ENCODE results near the gene COQ10A. TPM values are rescaled to one million over a fixed set of nuclear protein-coding genes. Genes with fewer than 3 reads are reported as not detected.

The COQ10A gene
- total and polyA plus RNA-seq, 10 of the 15 experiments (the other 5 are each of a cell fraction or from before 2014, with no cell fraction given), result 3.3 to 19.5 (median 6.9) TPM

DNA sequence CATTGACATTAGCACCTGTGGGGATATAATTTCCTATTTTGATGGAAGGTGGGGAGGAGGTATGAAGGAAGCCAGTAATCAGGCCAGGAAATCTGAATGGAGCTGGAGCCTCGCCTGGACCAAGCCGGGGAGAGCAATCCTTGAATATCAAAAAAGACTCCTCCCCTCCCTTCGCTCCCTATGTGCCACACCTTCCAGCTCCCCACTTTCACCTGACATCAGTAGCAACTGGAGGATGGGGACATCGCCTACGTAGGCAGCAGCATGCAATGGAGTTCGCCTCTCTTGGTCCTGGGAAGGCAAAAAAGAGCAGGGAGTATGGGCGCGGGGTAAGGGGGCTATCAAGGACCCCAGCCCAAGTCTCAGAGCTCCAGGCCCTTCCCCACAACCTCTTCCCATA is 9.7 kb upstream of the COQ10A start (continued):
- TF ChIP-seq, protein P1, sequence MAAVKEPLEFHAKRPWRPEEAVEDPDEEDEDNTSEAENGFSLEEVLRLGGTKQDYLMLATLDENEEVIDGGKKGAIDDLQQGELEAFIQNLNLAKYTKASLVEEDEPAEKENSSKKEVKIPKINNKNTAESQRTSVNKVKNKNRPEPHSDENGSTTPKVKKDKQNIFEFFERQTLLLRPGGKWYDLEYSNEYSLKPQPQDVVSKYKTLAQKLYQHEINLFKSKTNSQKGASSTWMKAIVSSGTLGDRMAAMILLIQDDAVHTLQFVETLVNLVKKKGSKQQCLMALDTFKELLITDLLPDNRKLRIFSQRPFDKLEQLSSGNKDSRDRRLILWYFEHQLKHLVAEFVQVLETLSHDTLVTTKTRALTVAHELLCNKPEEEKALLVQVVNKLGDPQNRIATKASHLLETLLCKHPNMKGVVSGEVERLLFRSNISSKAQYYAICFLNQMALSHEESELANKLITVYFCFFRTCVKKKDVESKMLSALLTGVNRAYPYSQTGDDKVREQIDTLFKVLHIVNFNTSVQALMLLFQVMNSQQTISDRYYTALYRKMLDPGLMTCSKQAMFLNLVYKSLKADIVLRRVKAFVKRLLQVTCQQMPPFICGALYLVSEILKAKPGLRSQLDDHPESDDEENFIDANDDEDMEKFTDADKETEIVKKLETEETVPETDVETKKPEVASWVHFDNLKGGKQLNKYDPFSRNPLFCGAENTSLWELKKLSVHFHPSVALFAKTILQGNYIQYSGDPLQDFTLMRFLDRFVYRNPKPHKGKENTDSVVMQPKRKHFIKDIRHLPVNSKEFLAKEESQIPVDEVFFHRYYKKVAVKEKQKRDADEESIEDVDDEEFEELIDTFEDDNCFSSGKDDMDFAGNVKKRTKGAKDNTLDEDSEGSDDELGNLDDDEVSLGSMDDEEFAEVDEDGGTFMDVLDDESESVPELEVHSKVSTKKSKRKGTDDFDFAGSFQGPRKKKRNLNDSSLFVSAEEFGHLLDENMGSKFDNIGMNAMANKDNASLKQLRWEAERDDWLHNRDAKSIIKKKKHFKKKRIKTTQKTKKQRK (IDR thresholded peaks at IDR 0.05; ENCODE audit: low read depth, low read length), result no peak
- no peak for TF ChIP-seq SREBF2 (IDR thresholded peaks at IDR 0.05; ENCODE audit: low read length)
- TF ChIP-seq EED (IDR thresholded peaks at IDR 0.05; ENCODE audit: low read depth), result no peak
- TF ChIP-seq, protein P2, sequence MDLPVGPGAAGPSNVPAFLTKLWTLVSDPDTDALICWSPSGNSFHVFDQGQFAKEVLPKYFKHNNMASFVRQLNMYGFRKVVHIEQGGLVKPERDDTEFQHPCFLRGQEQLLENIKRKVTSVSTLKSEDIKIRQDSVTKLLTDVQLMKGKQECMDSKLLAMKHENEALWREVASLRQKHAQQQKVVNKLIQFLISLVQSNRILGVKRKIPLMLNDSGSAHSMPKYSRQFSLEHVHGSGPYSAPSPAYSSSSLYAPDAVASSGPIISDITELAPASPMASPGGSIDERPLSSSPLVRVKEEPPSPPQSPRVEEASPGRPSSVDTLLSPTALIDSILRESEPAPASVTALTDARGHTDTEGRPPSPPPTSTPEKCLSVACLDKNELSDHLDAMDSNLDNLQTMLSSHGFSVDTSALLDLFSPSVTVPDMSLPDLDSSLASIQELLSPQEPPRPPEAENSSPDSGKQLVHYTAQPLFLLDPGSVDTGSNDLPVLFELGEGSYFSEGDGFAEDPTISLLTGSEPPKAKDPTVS (IDR thresholded peaks at IDR 0.05; ENCODE audit: low read depth, low read length), result no peak
- TF ChIP-seq, protein P3, sequence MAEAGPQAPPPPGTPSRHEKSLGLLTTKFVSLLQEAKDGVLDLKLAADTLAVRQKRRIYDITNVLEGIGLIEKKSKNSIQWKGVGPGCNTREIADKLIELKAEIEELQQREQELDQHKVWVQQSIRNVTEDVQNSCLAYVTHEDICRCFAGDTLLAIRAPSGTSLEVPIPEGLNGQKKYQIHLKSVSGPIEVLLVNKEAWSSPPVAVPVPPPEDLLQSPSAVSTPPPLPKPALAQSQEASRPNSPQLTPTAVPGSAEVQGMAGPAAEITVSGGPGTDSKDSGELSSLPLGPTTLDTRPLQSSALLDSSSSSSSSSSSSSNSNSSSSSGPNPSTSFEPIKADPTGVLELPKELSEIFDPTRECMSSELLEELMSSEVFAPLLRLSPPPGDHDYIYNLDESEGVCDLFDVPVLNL (IDR thresholded peaks at IDR 0.05; ENCODE audit: low read depth, low read length), result no peak
- TF ChIP-seq RUNX3 (IDR thresholded peaks at IDR 0.05; ENCODE audit: low read length), result no peak
- TF ChIP-seq EP300 (IDR thresholded peaks at IDR 0.05; ENCODE audit: borderline replicate concordance in 1 of 2, control insufficient read depth in 1 of 2, low read depth in 2 of 2, low read length in 2 of 2), result no peak
- no peak for TF ChIP-seq MYC (IDR thresholded peaks at IDR 0.05; ENCODE audit: insufficient read depth, insufficient read length, insufficient replicate concordance, low read length, severe bottlenecking)
